H1 (cell line): Measurements from ENCODE around the gene SLC2A8. TPM values are rescaled to one million over a fixed set of nuclear protein-coding genes. Genes with fewer than 3 reads are reported as not detected.

ENCODE experiments used
- CTCF ChIA-PET: fragments of 300-600 bp; sonication (Branson Sonifier 250); formaldehyde crosslinking; loops from one replicate; lab custom pipeline; 2021; ENCODE audit not compliant: partially characterized antibody; lab: Charles Lee
- POLR2A ChIA-PET: fragments of 300-600 bp; sonication (Branson Sonifier 250); formaldehyde crosslinking; loops from one replicate; lab custom pipeline; 2021; ENCODE audit warnings: inconsistent platforms; ENCODE audit not compliant: partially characterized antibody; lab: Charles Lee
- DNase-seq, 2 experiments: peaks; one replicate each; pipeline versions ENCODE4 v3.0.0 to v3.0.0-alpha.2; 2010 to 2022; ENCODE audit warnings: low spot score in 2 of 2, low read depth in 1 of 2, mixed read lengths in 1 of 2
- FAIRE-seq: peaks from 2 replicates; lab custom pipeline; 2011; peaks lifted over from hg19 to GRCh38; lab: Jason Lieb, UNC
- H2AFZ ChIP-seq: 2 replicates; pipeline ENCODE4 v1.8.1; 2012; ENCODE audit warnings: low read length, inconsistent platforms
- H2AK5ac ChIP-seq: 2 replicates; pipeline ENCODE4 v1.6.1; 2013; ENCODE audit warnings: low read depth, low read length
- H2BK120ac ChIP-seq: replicated peaks from 2 replicates; pipeline ENCODE3; 2013; ENCODE audit warnings: low read depth, low read length, inconsistent platforms
- H2BK12ac ChIP-seq: 2 replicates; pipeline ENCODE4 v1.6.1; 2013; ENCODE audit warnings: low read depth, low read length
- H2BK15ac ChIP-seq: 2 replicates; pipeline ENCODE4 v1.6.1; 2013; ENCODE audit warnings: low read length
- H2BK20ac ChIP-seq: 2 replicates; pipeline ENCODE4 v1.6.1; 2013; ENCODE audit warnings: low read length
- H2BK5ac ChIP-seq: 2 replicates; pipeline ENCODE4 v1.6.1; 2013; ENCODE audit warnings: low read depth, low read length
- H3K14ac ChIP-seq: 2 replicates; pipeline ENCODE4 v1.6.1; 2013; ENCODE audit warnings: inconsistent platforms; ENCODE audit not compliant: insufficient read length
- H3K18ac ChIP-seq: 2 replicates; pipeline ENCODE4 v1.6.1; 2013; ENCODE audit warnings: low read length; ENCODE audit errors: extremely low read depth
- H3K23ac ChIP-seq: 2 replicates; pipeline ENCODE4 v1.6.1; 2013; ENCODE audit warnings: inconsistent platforms; ENCODE audit not compliant: insufficient read length
- H3K23me2 ChIP-seq: 2 replicates; pipeline ENCODE4 v1.6.1; 2013; ENCODE audit warnings: low read depth, low read length
- H3K27ac ChIP-seq: 2 replicates; pipeline ENCODE4 v1.6.1; 2011; ENCODE audit warnings: low read depth, low read length, inconsistent platforms
- H3K27me3 ChIP-seq, 4 experiments: replicated peaks in 1 of 4; 1 replicate in 1 of 4; 2 replicates in 3 of 4; pipeline versions ENCODE4 v1.6.1 to v1.8.1; 2011 to 2013; ENCODE audit warnings: low read length in 3 of 4, mild to moderate bottlenecking in 3 of 4, inconsistent platforms in 2 of 4, mixed read lengths in 2 of 4, moderate library complexity in 1 of 4; ENCODE audit not compliant: control insufficient read depth in 3 of 4, insufficient read depth in 3 of 4; ENCODE audit errors: extremely low read depth in 1 of 4
- H3K36me3 ChIP-seq, 4 experiments: 2 replicates each; pipeline versions ENCODE4 v1.6.1 to v1.8.1; 2011 to 2013; ENCODE audit warnings: mild to moderate bottlenecking in 4 of 4, low read length in 3 of 4, moderate library complexity in 2 of 4, control low read depth in 1 of 4, inconsistent platforms in 1 of 4; ENCODE audit not compliant: insufficient read depth in 4 of 4, control insufficient read depth in 2 of 4
- H3K4ac ChIP-seq: replicated peaks from 2 replicates; pipeline ENCODE3; 2013; ENCODE audit warnings: low read length, low read depth, mixed read lengths, inconsistent platforms; ENCODE audit not compliant: insufficient read length
- H3K4me1 ChIP-seq, 4 experiments: replicated peaks in 1 of 4; 1 replicate in 1 of 4; 2 replicates in 3 of 4; pipeline versions ENCODE4 v1.6.1 to v1.8.1; 2011 to 2013; ENCODE audit warnings: low read length in 3 of 4, inconsistent platforms in 2 of 4, mixed read lengths in 1 of 4; ENCODE audit not compliant: insufficient read depth in 4 of 4, control insufficient read depth in 3 of 4
- H3K4me2 ChIP-seq, 2 experiments: 2 replicates each; pipeline versions ENCODE4 v1.6.1 to v1.8.1; 2011 to 2013; ENCODE audit warnings: low read depth in 2 of 2, low read length in 2 of 2, control low read depth in 1 of 2, inconsistent platforms in 1 of 2, mild to moderate bottlenecking in 1 of 2; ENCODE audit not compliant: insufficient read depth in 1 of 2
- H3K4me3 ChIP-seq, 4 experiments: fragments of 200-600, 300-600 bp in 1 of 4; sonication (generic), shearing (Covaris generic), sonication (Bioruptor Twin) in 1 of 4; 2 replicates each; pipeline versions ENCODE4 v1.5.1 to v1.8.1; 2011 to 2016; ENCODE audit warnings: low read length in 4 of 4, low read depth in 3 of 4, control low read depth in 2 of 4, inconsistent platforms in 2 of 4, mild to moderate bottlenecking in 2 of 4, mixed read lengths in 1 of 4, moderate library complexity in 1 of 4; ENCODE audit not compliant: insufficient read depth in 2 of 4; ENCODE audit errors: extremely low read depth in 1 of 4
- H3K56ac ChIP-seq: replicated peaks from 2 replicates; pipeline ENCODE3; 2013; ENCODE audit warnings: low read depth, mild to moderate bottlenecking, mixed read lengths, low read length, inconsistent platforms; ENCODE audit not compliant: insufficient read length
- H3K79me1 ChIP-seq: 2 replicates; pipeline ENCODE4 v1.6.1; 2013; ENCODE audit warnings: low read depth, low read length, control low read depth
- H3K79me2 ChIP-seq, 2 experiments: 2 replicates each; pipeline versions ENCODE4 v1.6.1 to v1.8.1; 2012 to 2013; ENCODE audit warnings: low read length in 2 of 2, mild to moderate bottlenecking in 2 of 2, inconsistent platforms in 1 of 2; ENCODE audit not compliant: insufficient read depth in 2 of 2, control insufficient read depth in 1 of 2
- H3K9ac ChIP-seq, 4 experiments: replicated peaks in 1 of 4; 1 replicate in 1 of 4; 2 replicates in 3 of 4; pipeline versions ENCODE4 v1.6.1 to v1.8.1; 2011 to 2013; ENCODE audit warnings: low read depth in 3 of 4, low read length in 3 of 4, control low read depth in 2 of 4, mild to moderate bottlenecking in 2 of 4, moderate library complexity in 2 of 4, inconsistent platforms in 1 of 4; ENCODE audit errors: extremely low read depth in 1 of 4
- H3K9me3 ChIP-seq, 2 experiments: 2 replicates each; pipeline versions ENCODE4 v1.6.1 to v1.8.1; 2012 to 2013; ENCODE audit warnings: mild to moderate bottlenecking in 2 of 2, moderate library complexity in 2 of 2, control low read depth in 1 of 2, inconsistent platforms in 1 of 2, low read depth in 1 of 2, low read length in 1 of 2, mixed read lengths in 1 of 2; ENCODE audit not compliant: insufficient read depth in 2 of 2
- H4K20me1 ChIP-seq, 2 experiments: replicated peaks in 1 of 2; 2 replicates each; pipeline versions ENCODE3 to v1.8.1; 2011 to 2013; ENCODE audit warnings: inconsistent platforms in 2 of 2, low read length in 2 of 2, mild to moderate bottlenecking in 1 of 2; ENCODE audit not compliant: insufficient read depth in 2 of 2, control insufficient read depth in 1 of 2
- H4K5ac ChIP-seq: 2 replicates; pipeline ENCODE4 v1.6.1; 2013; ENCODE audit warnings: low read length, low read depth, mixed read lengths, inconsistent platforms; ENCODE audit not compliant: insufficient read length
- H4K8ac ChIP-seq: 2 replicates; pipeline ENCODE4 v1.8.0; 2013; ENCODE audit warnings: mild to moderate bottlenecking, moderate library complexity, low read length, inconsistent platforms; ENCODE audit not compliant: insufficient read depth; ENCODE audit errors: extremely low read depth
- H4K91ac ChIP-seq: replicated peaks from 2 replicates; pipeline ENCODE3; 2013; ENCODE audit warnings: low read length, mixed read lengths, inconsistent platforms; ENCODE audit not compliant: insufficient read length
- CBX8 ChIP-seq: fragments of 300-800, 300-1000 bp; sonication (generic); IDR thresholded peaks from 2 replicates; pipeline ENCODE4 v1.7.1; 2016; ENCODE audit warnings: low read depth, low read length, borderline replicate concordance
- CEBPB ChIP-seq: IDR thresholded peaks from 2 replicates; pipeline ENCODE4 v1.6.1; 2012; ENCODE audit warnings: low read depth, low read length
- EGR1 ChIP-seq: IDR thresholded peaks from 2 replicates; pipeline ENCODE4 v1.6.1; 2011; ENCODE audit warnings: low read depth, low read length, borderline replicate concordance
- GABPA ChIP-seq: IDR thresholded peaks from 2 replicates; pipeline ENCODE4 v1.6.1; 2011; ENCODE audit warnings: mild to moderate bottlenecking, low read length, moderate library complexity, borderline replicate concordance; ENCODE audit not compliant: insufficient read depth
- JUN ChIP-seq: IDR thresholded peaks from 2 replicates; pipeline ENCODE4 v1.6.1; 2011; ENCODE audit warnings: low read depth, mild to moderate bottlenecking, improper control_type of control experiment, low read length
- POLR2A ChIP-seq, 2 experiments: IDR thresholded peaks; 1 replicate in 1 of 2; 2 replicates in 1 of 2; pipeline ENCODE4 v1.6.1; 2011; ENCODE audit warnings: low read depth in 2 of 2, low read length in 2 of 2, mild to moderate bottlenecking in 2 of 2; ENCODE audit errors: control extremely low read depth in 1 of 2
- RNF2 ChIP-seq: fragments of 200-900, 300-1000 bp; sonication (generic); IDR thresholded peaks from 2 replicates; pipeline ENCODE4 v1.7.1; 2016; ENCODE audit warnings: borderline replicate concordance, low read depth, mild to moderate bottlenecking, antibody characterized with exemption, low read length; ENCODE audit not compliant: poor library complexity, severe bottlenecking; ENCODE audit errors: missing control alignments
- RXRA ChIP-seq: IDR thresholded peaks from 2 replicates; pipeline ENCODE4 v1.6.1; 2011; ENCODE audit warnings: low read depth, mild to moderate bottlenecking, low read length, moderate library complexity; ENCODE audit not compliant: insufficient read depth
- SP4 ChIP-seq: IDR thresholded peaks from 2 replicates; pipeline ENCODE4 v1.6.1; 2012; ENCODE audit warnings: low read length, inconsistent platforms
- WGBS, 2 experiments: shearing (Covaris generic) in 1 of 2; methylation state at CpG; one replicate each; pipeline versions ENCODE4 v1.1.6 to v1.1.7; 2013 to 2015; ENCODE audit warnings: low lambda C conversion rate in 2 of 2, mixed read lengths in 2 of 2, inconsistent platforms in 1 of 2, low coverage in 1 of 2, missing lambda C conversion rate in 1 of 2; ENCODE audit not compliant: insufficient replicate concordance in 2 of 2, insufficient coverage in 1 of 2, insufficient read length in 1 of 2; ENCODE audit errors: extremely low coverage in 1 of 2, missing lambda C conversion rate in 1 of 2; 5-methylcytosine and 5-hydroxymethylcytosine counted together
- polyA plus RNA-seq, 7 experiments: library from polyadenylated mRNA; depleted of rRNA in 3 of 7; stranded (reverse) in 5 of 7; unstranded in 2 of 7; fragments of >200 nt in 5 of 7; fragments of 200-250 nt in 2 of 7; gene quantifications; 1 replicate in 5 of 7; 2 replicates in 1 of 7; 4 replicates in 1 of 7; pipeline versions ENCODE4 v1.2.1 to v1.2.3, GENCODE V29; 2011 to 2013; ENCODE audit warnings: missing spikeins in 2 of 7, mixed read lengths in 2 of 7
- total RNA-seq: library from RNA; stranded (reverse); fragmentation: NEBNext Ultra II Directional; extraction: Animal tissue kit (Norgen Biotek cat#: 25700); gene quantifications from 2 replicates; pipeline ENCODE4 v1.2.1, GENCODE V29; 2021

SLC2A8 gene
- total and polyA plus RNA-seq, 2 of the 8 experiments (the other 6 are each of a cell fraction or from before 2014, with no cell fraction given), result 24.6 to 36.4 TPM

GRCh38 chr9:127370147-127370579 lies 26.8 kb upstream of the SLC2A8 start:
- no peak overlapping the region for H2BK15ac ChIP-seq
- no peak overlapping the region for H4K8ac ChIP-seq
- no peak overlapping the region for H2AK5ac ChIP-seq
- H3K9me3 ChIP-seq, result no peaks in the 10 kb centered on the region
- H3K4me2 ChIP-seq, result no peak overlapping the region
- H2BK12ac ChIP-seq, result no peak overlapping the region
- H4K20me1 ChIP-seq, result no peaks in the 10 kb centered on the region
- peaks cover 0 to 8% (median 1%) of the 10 kb centered on the region in 4 experiments; a peak in 4 of 7 replicates for H3K4me1 ChIP-seq
- H3K9ac ChIP-seq, result no peak overlapping the region
- FAIRE-seq, result no peak
- H3K36me3 ChIP-seq, result no peaks in the 10 kb centered on the region
- no peak overlapping the region for H4K91ac ChIP-seq
- WGBS, 2 experiments, result 88% methylated on average over 7 of the region's 7 CpGs; no CpG with 5 or more reads in 1 of the 2 experiments
- no peaks in the 10 kb centered on the region for H3K79me1 ChIP-seq
- ChIA-PET CTCF (interaction anchor here (0.8 to 4.8 kb wide), 9 partner anchors 10 to 58 kb away, joined by 3 to 33 read pairs (median 3); no protein-coding TSS in a partner anchor), POLR2A (interaction anchor here (0.7 to 3.3 kb wide), 6 partner anchors 11 to 18 kb away, joined by 3 to 11 read pairs (median 4); no protein-coding TSS in a partner anchor)
- no peak overlapping the region for H3K23ac ChIP-seq
- H3K56ac ChIP-seq, result no peak overlapping the region
- H3K27me3 ChIP-seq, result no peaks in the 10 kb centered on the region
- H2AFZ ChIP-seq, result no peak overlapping the region
- H2BK20ac ChIP-seq, result no peak overlapping the region
- no peak overlapping the region for H3K14ac ChIP-seq
- H2BK120ac ChIP-seq, result no peak overlapping the region
- no peaks in the 10 kb centered on the region for H3K23me2 ChIP-seq
- no peak overlapping the region for H3K18ac ChIP-seq
- no peaks in the 10 kb centered on the region for H3K79me2 ChIP-seq
- H4K5ac ChIP-seq, result no peak overlapping the region
- peak in 1 of 2 experiments; percentile 39 for DNase-seq
- no peak for TF ChIP-seq JUN
- TF ChIP-seq POLR2A (IDR thresholded peaks at IDR 0.05; ENCODE audit: control extremely low read depth in 1 of 2, low read depth in 2 of 2, low read length in 2 of 2), result no peak
- TF ChIP-seq CBX8, result no peak
- TF ChIP-seq SP4, result no peak
- no peak for TF ChIP-seq RNF2
- no peak for TF ChIP-seq GABPA
- TF ChIP-seq EGR1, result no peak
- TF ChIP-seq CEBPB, result no peak
- no peak for TF ChIP-seq RXRA
- no peak overlapping the region for H3K4me3 ChIP-seq
- no peak overlapping the region for H3K4ac ChIP-seq
- H2BK5ac ChIP-seq, result no peak overlapping the region
- H3K27ac ChIP-seq, result no peak overlapping the region
